B cell (primary cell): ENCODE data around the gene TP53BP2. TPM values are rescaled to one million over a fixed set of nuclear protein-coding genes. Genes with fewer than 3 reads are reported as not detected.

Source experiments
- ATAC-seq: fragments of 200-7000 bp; cut with Tn5 transposase; one replicate; pipeline ENCODE4 v1.10.0; 2021; ENCODE audit warnings: low read depth, mild to moderate bottlenecking, moderate number of reproducible peaks, moderate library complexity
- CTCF ChIA-PET: fragments of 350-600 bp; sonication (Branson Sonifier 250); formaldehyde crosslinking; loops from one replicate; lab custom pipeline; 2021; ENCODE audit warnings: antibody characterized with exemption, inconsistent platforms; lab: Charles Lee
- POLR2A ChIA-PET: fragments of 350-600 bp; sonication (Branson Sonifier 250); formaldehyde crosslinking; loops from one replicate; lab custom pipeline; 2021; ENCODE audit warnings: antibody characterized with exemption; lab: Charles Lee
- DNase-seq: peaks from one replicate; pipeline ENCODE4 v3.0.0; 2013
- H2AFZ ChIP-seq: 2 replicates; pipeline ENCODE4 v1.6.1; 2012; ENCODE audit warnings: mild to moderate bottlenecking, low read depth, low read length; ENCODE audit not compliant: insufficient read depth, poor library complexity, severe bottlenecking
- H3K27ac ChIP-seq, 2 donors: 1 replicate in 1 of 2; 2 replicates in 1 of 2; pipeline ENCODE4 v1.5.1; 2012 to 2013; ENCODE audit warnings: low read length in 2 of 2, mild to moderate bottlenecking in 2 of 2, moderate library complexity in 1 of 2
- H3K27me3 ChIP-seq, 4 experiments: fragments of 200-600 bp in 1 of 4; sonication (generic) in 1 of 4; replicated peaks in 1 of 4; 1 replicate in 2 of 4; 2 replicates in 2 of 4; pipeline versions ENCODE4 v1.6.1 to v1.7.0; 2013 to 2016; ENCODE audit warnings: low read length in 3 of 4, mild to moderate bottlenecking in 2 of 4, mixed read lengths in 1 of 4, moderate library complexity in 1 of 4; ENCODE audit not compliant: insufficient read depth in 4 of 4, control insufficient read depth in 3 of 4; ENCODE audit errors: control extremely low read depth in 1 of 4
- H3K36me3 ChIP-seq, 2 experiments: replicated peaks in 1 of 2; 1 replicate in 1 of 2; 2 replicates in 1 of 2; pipeline versions ENCODE4 v1.6.1 to v1.7.1; 2013; ENCODE audit warnings: low read length in 1 of 2; ENCODE audit not compliant: insufficient read depth in 2 of 2, control insufficient read depth in 1 of 2; ENCODE audit errors: control extremely low read depth in 1 of 2, extremely low read depth in 1 of 2
- H3K4me1 ChIP-seq, 2 donors: fragments of 200-600 bp in 1 of 2; sonication (generic) in 1 of 2; 1 replicate in 1 of 2; 2 replicates in 1 of 2; pipeline versions ENCODE4 v1.5.1 to v1.6.1; 2013 to 2017; ENCODE audit warnings: low read length in 2 of 2; ENCODE audit not compliant: control insufficient read depth in 2 of 2, insufficient read depth in 2 of 2
- H3K4me2 ChIP-seq: replicated peaks from 2 replicates; pipeline ENCODE3; 2012; ENCODE audit warnings: mild to moderate bottlenecking, low read depth, low read length; ENCODE audit not compliant: poor library complexity, severe bottlenecking
- H3K4me3 ChIP-seq, 5 experiments: fragments of 200-600 bp in 1 of 5; sonication (generic) in 1 of 5; 1 replicate in 3 of 5; 2 replicates in 2 of 5; pipeline versions ENCODE4 v1.5.1 to v1.7.0; 2011 to 2016; ENCODE audit warnings: low read length in 4 of 5, mild to moderate bottlenecking in 4 of 5, low read depth in 2 of 5, control low read depth in 1 of 5, moderate library complexity in 1 of 5; ENCODE audit not compliant: insufficient read depth in 1 of 5; ENCODE audit errors: control extremely low read depth in 1 of 5, extremely low read depth in 1 of 5
- H3K79me2 ChIP-seq: fragments of 200-600 bp; sonication (generic); one replicate; pipeline ENCODE4 v1.6.0; 2016; ENCODE audit warnings: low read length; ENCODE audit not compliant: control insufficient read depth, insufficient read depth
- H3K9ac ChIP-seq: fragments of 200-600 bp; sonication (generic); 2 replicates; pipeline ENCODE4 v1.6.1; 2017; ENCODE audit warnings: mild to moderate bottlenecking, low read length, moderate library complexity
- H3K9me3 ChIP-seq, 3 donors: one replicate each; pipeline versions ENCODE4 v1.6.1 to v1.7.1; 2013; ENCODE audit warnings: low read length in 2 of 3; ENCODE audit not compliant: control insufficient read depth in 2 of 3, insufficient read depth in 1 of 3; ENCODE audit errors: control extremely low read depth in 1 of 3
- H4K20me1 ChIP-seq: 2 replicates; pipeline ENCODE4 v1.6.0; 2012; ENCODE audit warnings: mild to moderate bottlenecking, low read length; ENCODE audit not compliant: insufficient read depth, control insufficient read depth, poor library complexity, severe bottlenecking
- H3K27ac Mint-ChIP-seq: one replicate; pipeline ENCODE4 v1.8.0; 2021; ENCODE audit warnings: mixed read lengths
- H3K27me3 Mint-ChIP-seq: one replicate; pipeline ENCODE4 v1.8.0; 2021; ENCODE audit warnings: mixed read lengths
- H3K4me1 Mint-ChIP-seq: one replicate; pipeline ENCODE4 v1.8.0; 2021; ENCODE audit warnings: mixed read lengths
- H3K4me3 Mint-ChIP-seq: one replicate; pipeline ENCODE4 v1.8.0; 2021; ENCODE audit warnings: mixed read lengths
- H3K9me3 Mint-ChIP-seq: one replicate; pipeline ENCODE4 v1.8.0; 2022; ENCODE audit warnings: mixed read lengths; ENCODE audit not compliant: insufficient read depth
- EZH2 ChIP-seq: IDR thresholded peaks from 2 replicates; pipeline ENCODE4 v1.6.1; 2012; ENCODE audit warnings: borderline replicate concordance, low read depth, mild to moderate bottlenecking, moderate library complexity, low read length; ENCODE audit not compliant: insufficient read depth, poor library complexity, severe bottlenecking
- WGBS: methylation state at CpG from one replicate; pipeline ENCODE4 v1.1.5; 2013; ENCODE audit warnings: missing lambda C conversion rate; ENCODE audit not compliant: insufficient coverage; 5-methylcytosine and 5-hydroxymethylcytosine counted together
- intact Hi-C: fragments of 100-400 bp; cut with micrococcal nuclease; formaldehyde crosslinking; loops from one replicate; pipeline ENCODE4 v1.10.0; 2022
- polyA plus RNA-seq: library from polyadenylated mRNA; depleted of rRNA; stranded (reverse); fragments of >200 nt; gene quantifications from 2 replicates; pipeline ENCODE4 v1.2.3, GENCODE V29; 2012
- total RNA-seq, 2 donors: library from RNA; stranded (reverse); fragments of 120-200 nt in 1 of 2; gene quantifications; 1 replicate in 1 of 2; 2 replicates in 1 of 2; pipeline versions ENCODE4 v1.2.3 to v1.2.4, GENCODE V29; 2013 to 2022
- TF ChIP-seq, protein P1 (sequence below): fragments of 200-600 bp; IDR thresholded peaks from one replicate; pipeline ENCODE4 v1.8.0; 2022; ENCODE audit warnings: antibody characterized with exemption, mild to moderate bottlenecking

The TP53BP2 gene
- total and polyA plus RNA-seq, 2 donors (not counting 1 experiment from before 2014, with no cell fraction given): 10.8 to 40.0 TPM

DNA sequence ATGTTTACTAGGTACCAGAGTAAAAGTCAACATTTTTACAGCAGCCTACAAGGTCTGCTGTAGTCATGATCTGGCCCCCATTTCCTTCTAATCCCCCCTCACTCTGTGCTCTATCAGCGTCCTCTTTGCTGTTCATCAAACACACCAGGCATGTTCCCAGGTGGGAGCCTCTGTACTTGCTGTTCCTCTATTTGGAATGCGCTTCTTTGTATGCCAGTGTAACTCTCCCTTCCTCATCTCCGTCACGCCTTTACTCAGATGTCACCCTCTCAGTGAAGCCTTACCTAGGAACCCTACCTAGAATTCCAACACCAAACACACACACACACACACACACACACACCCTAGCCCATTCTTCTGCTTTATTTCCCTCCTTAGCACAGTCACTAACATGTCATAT is 21.0 kb downstream of the TP53BP2 start:
- H4K20me1 ChIP-seq: peaks cover 33% of the 10 kb centered on the region
- ATAC-seq (no peak), DNase-seq (no peak)
- H2AFZ ChIP-seq: no peak overlapping the region
- Mint-ChIP-seq H3K27ac (no peak overlapping the region), H3K4me3 (no peak overlapping the region), H3K9me3 (no peaks in the 10 kb centered on the region), H3K4me1 (peaks cover 61% of the 10 kb centered on the region), H3K27me3 (no peaks in the 10 kb centered on the region)
- POLR2A ChIA-PET: no interaction called here
- no peaks in the 10 kb centered on the region for H3K27me3 ChIP-seq
- H3K27ac ChIP-seq: no peak overlapping the region
- peaks cover 82% of the 10 kb centered on the region for H3K79me2 ChIP-seq
- CTCF ChIA-PET: interaction anchor here (1.2 to 3.8 kb wide), 3 partner anchors 13 to 22 kb away, joined by 3 to 19 read pairs (median 4); no protein-coding TSS in a partner anchor
- peaks cover 2 to 10% of the 10 kb centered on the region in 2 experiments for H3K36me3 ChIP-seq
- peaks cover 0 to 1% (median 0%) of the 10 kb centered on the region in 3 donors for H3K9me3 ChIP-seq
- no peak for TF ChIP-seq EZH2
- TF ChIP-seq, protein P1, sequence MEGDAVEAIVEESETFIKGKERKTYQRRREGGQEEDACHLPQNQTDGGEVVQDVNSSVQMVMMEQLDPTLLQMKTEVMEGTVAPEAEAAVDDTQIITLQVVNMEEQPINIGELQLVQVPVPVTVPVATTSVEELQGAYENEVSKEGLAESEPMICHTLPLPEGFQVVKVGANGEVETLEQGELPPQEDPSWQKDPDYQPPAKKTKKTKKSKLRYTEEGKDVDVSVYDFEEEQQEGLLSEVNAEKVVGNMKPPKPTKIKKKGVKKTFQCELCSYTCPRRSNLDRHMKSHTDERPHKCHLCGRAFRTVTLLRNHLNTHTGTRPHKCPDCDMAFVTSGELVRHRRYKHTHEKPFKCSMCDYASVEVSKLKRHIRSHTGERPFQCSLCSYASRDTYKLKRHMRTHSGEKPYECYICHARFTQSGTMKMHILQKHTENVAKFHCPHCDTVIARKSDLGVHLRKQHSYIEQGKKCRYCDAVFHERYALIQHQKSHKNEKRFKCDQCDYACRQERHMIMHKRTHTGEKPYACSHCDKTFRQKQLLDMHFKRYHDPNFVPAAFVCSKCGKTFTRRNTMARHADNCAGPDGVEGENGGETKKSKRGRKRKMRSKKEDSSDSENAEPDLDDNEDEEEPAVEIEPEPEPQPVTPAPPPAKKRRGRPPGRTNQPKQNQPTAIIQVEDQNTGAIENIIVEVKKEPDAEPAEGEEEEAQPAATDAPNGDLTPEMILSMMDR: no peak
- 80% methylated on average over 4 of the region's 4 CpGs for WGBS
- H3K4me2 ChIP-seq: no peak overlapping the region
- no peak overlapping the region for H3K9ac ChIP-seq
- intact Hi-C loops: no loop called here
- H3K4me1 ChIP-seq: peaks cover 31% of the 10 kb centered on the region in 2 donors
- no peak overlapping the region for H3K4me3 ChIP-seq

DNA sequence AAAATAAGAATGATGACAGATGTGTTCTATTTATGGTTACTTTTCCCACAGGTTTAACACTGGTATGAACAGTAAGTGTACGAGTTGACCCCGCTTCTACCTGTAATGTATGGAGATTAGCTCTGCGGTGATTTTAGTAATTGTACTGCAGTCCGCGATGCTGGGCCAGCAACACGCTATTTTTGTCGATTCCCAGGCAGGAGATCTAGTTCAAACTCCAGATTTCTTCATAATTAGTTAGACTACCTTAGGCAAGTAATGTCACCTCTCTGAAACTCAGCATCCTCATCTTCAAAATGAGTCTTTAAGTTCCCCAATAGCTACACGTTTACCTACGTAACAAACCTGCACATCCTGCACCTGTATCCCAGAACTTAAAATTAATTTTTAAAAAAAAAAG is 21.5 kb downstream of the TP53BP2 start:
- peaks cover 31% of the 10 kb centered on the region in 2 donors for H3K4me1 ChIP-seq
- WGBS: 98% methylated on average over 5 of the region's 9 CpGs

More for the DNA sequence above, 21.5 kb downstream of the TP53BP2 start:
- Mint-ChIP-seq H3K4me3 (no peak overlapping the region), H3K9me3 (no peaks in the 10 kb centered on the region), H3K27ac (no peak overlapping the region), H3K27me3 (no peaks in the 10 kb centered on the region), H3K4me1 (peaks cover 60% of the 10 kb centered on the region)
- intact Hi-C loops: no loop called here
- DNase-seq (no peak), ATAC-seq (no peak)
- H2AFZ ChIP-seq: no peak overlapping the region
- no peaks in the 10 kb centered on the region for H3K27me3 ChIP-seq
- H4K20me1 ChIP-seq: peaks cover 33% of the 10 kb centered on the region
- TF ChIP-seq EZH2: no peak
- TF ChIP-seq, protein P1: no peak
- H3K4me2 ChIP-seq: no peak overlapping the region
- H3K4me3 ChIP-seq: no peak overlapping the region
- no peak overlapping the region for H3K9ac ChIP-seq
- H3K9me3 ChIP-seq: peaks cover 0 to 1% (median 0%) of the 10 kb centered on the region in 3 donors
- H3K36me3 ChIP-seq: peaks cover 3 to 12% of the 10 kb centered on the region in 2 experiments
- ChIA-PET CTCF (interaction anchor here (0.6 to 3.8 kb wide), 3 partner anchors 12 to 18 kb away, joined by 3 to 19 read pairs (median 4); no protein-coding TSS in a partner anchor), POLR2A (no interaction called here)
- no peak overlapping the region for H3K27ac ChIP-seq
- H3K79me2 ChIP-seq: peaks cover 78% of the 10 kb centered on the region
